DOHH2 (cell line): Measurements from ENCODE around the gene DMD.

Experiments
- H3F3A ChIP-seq: fragments of 200-600 bp; sonication (generic), shearing (Covaris generic); 2 replicates; pipeline ENCODE4 v1.6.0; 2016; ENCODE audit warnings: antibody characterized with exemption, mild to moderate bottlenecking; ENCODE audit not compliant: control insufficient read depth, insufficient read depth
- H3K27ac ChIP-seq: fragments of 200-600 bp; sonication (generic); 2 replicates; pipeline ENCODE4 v1.5.1; 2014; ENCODE audit warnings: low read depth, mild to moderate bottlenecking, low read length, moderate library complexity
- H3K27me3 ChIP-seq: fragments of 200-600 bp; sonication (generic); 2 replicates; pipeline ENCODE4 v1.6.1; 2014; ENCODE audit warnings: mild to moderate bottlenecking, low read length, mixed read lengths; ENCODE audit not compliant: control insufficient read depth
- H3K36me3 ChIP-seq: fragments of 200-600 bp; sonication (generic); 2 replicates; pipeline ENCODE4 v1.6.1; 2014; ENCODE audit warnings: mild to moderate bottlenecking, low read length, moderate library complexity, mixed read lengths; ENCODE audit not compliant: control insufficient read depth
- H3K4me1 ChIP-seq: fragments of 200-600 bp; sonication (generic); 2 replicates; pipeline ENCODE4 v1.6.1; 2014; ENCODE audit warnings: mild to moderate bottlenecking, low read length, mixed read lengths; ENCODE audit not compliant: control insufficient read depth
- H3K4me2 ChIP-seq: fragments of 200-600 bp; sonication (generic); 2 replicates; pipeline ENCODE4 v1.6.0; 2014; ENCODE audit warnings: mild to moderate bottlenecking, low read length, moderate library complexity
- H3K4me3 ChIP-seq: fragments of 200-600 bp; sonication (generic); 2 replicates; pipeline ENCODE4 v1.5.1; 2014; ENCODE audit warnings: mild to moderate bottlenecking, low read length, mixed read lengths
- H3K79me2 ChIP-seq: fragments of 200-600 bp; sonication (generic); 2 replicates; pipeline ENCODE4 v1.6.1; 2014; ENCODE audit warnings: mild to moderate bottlenecking, low read length, mixed read lengths; ENCODE audit not compliant: control insufficient read depth
- H3K9me2 ChIP-seq: fragments of 200-600 bp; sonication (generic); replicated peaks from 2 replicates; pipeline ENCODE4 v1.6.1; 2014; ENCODE audit warnings: mild to moderate bottlenecking, low read length, mixed read lengths; ENCODE audit not compliant: control insufficient read depth
- H3K9me3 ChIP-seq: fragments of 200-600 bp; sonication (generic); 2 replicates; pipeline ENCODE4 v1.6.1; 2014; ENCODE audit warnings: antibody characterized with exemption, low read length, mixed read lengths; ENCODE audit not compliant: control insufficient read depth, insufficient read depth
- H4K20me1 ChIP-seq: fragments of 200-600 bp; sonication (generic); 2 replicates; pipeline ENCODE4 v1.6.0; 2014; ENCODE audit warnings: low read depth, mild to moderate bottlenecking, antibody characterized with exemption, low read length, moderate library complexity; ENCODE audit not compliant: control insufficient read depth, insufficient read depth
- EZH2phosphoT487 ChIP-seq: fragments of 200-600 bp; sonication (generic); IDR thresholded peaks from 2 replicates; pipeline ENCODE4 v1.6.1; 2017; ENCODE audit warnings: borderline replicate concordance, mild to moderate bottlenecking, antibody characterized with exemption, low read length, moderate library complexity, mixed read lengths
- TF ChIP-seq, protein P1 (sequence below): fragments of 200-600 bp; sonication (generic); IDR thresholded peaks from one replicate; pipeline ENCODE4 v1.5.1; 2014; ENCODE audit warnings: antibody characterized with exemption, mild to moderate bottlenecking, low read depth, low read length; ENCODE audit not compliant: poor library complexity, severe bottlenecking

Gene DMD

DNA sequence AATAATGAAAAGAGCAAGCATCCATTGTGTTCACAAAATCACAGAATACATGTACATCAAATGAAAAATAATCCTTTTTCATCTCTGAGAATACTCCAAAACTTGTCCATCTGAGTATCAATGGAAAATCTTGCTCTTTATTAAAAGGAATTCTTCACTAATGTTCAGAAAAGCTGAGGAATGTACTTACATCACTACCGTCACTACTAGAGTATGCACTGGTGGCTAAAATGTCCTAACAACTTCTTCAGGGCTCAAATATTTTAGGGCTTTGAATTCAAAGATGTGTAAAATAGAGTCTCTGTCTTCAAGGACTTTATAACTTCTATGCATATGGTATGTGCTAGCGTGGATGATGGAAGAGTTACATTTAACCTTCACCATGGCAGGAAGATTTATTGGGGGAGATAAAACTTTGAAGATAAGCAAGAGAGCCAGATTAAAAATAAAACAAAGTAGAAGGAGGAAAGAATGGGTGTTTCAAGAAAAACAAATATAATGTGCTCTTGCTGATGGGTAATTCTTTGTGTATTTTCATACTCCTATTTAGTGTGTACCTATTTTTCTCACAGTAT lies 55.1 kb downstream of the DMD start:
- H3K4me3 ChIP-seq, result no peak overlapping the region
- H3K9me2 ChIP-seq, result no peaks in the 10 kb centered on the region
- H3K4me2 ChIP-seq, result no peak overlapping the region
- no peaks in the 10 kb centered on the region for H3K36me3 ChIP-seq
- TF ChIP-seq, protein P1, sequence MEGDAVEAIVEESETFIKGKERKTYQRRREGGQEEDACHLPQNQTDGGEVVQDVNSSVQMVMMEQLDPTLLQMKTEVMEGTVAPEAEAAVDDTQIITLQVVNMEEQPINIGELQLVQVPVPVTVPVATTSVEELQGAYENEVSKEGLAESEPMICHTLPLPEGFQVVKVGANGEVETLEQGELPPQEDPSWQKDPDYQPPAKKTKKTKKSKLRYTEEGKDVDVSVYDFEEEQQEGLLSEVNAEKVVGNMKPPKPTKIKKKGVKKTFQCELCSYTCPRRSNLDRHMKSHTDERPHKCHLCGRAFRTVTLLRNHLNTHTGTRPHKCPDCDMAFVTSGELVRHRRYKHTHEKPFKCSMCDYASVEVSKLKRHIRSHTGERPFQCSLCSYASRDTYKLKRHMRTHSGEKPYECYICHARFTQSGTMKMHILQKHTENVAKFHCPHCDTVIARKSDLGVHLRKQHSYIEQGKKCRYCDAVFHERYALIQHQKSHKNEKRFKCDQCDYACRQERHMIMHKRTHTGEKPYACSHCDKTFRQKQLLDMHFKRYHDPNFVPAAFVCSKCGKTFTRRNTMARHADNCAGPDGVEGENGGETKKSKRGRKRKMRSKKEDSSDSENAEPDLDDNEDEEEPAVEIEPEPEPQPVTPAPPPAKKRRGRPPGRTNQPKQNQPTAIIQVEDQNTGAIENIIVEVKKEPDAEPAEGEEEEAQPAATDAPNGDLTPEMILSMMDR, result no peak
- no peaks in the 10 kb centered on the region for H3F3A ChIP-seq
- no peaks in the 10 kb centered on the region for H3K27me3 ChIP-seq
- H3K27ac ChIP-seq, result no peak overlapping the region
- H3K79me2 ChIP-seq, result no peaks in the 10 kb centered on the region
- peaks cover 7% of the 10 kb centered on the region; the same call in 1 of the 2 replicates for H3K9me3 ChIP-seq
- no peaks in the 10 kb centered on the region for H4K20me1 ChIP-seq
- H3K4me1 ChIP-seq, result no peaks in the 10 kb centered on the region

DNA sequence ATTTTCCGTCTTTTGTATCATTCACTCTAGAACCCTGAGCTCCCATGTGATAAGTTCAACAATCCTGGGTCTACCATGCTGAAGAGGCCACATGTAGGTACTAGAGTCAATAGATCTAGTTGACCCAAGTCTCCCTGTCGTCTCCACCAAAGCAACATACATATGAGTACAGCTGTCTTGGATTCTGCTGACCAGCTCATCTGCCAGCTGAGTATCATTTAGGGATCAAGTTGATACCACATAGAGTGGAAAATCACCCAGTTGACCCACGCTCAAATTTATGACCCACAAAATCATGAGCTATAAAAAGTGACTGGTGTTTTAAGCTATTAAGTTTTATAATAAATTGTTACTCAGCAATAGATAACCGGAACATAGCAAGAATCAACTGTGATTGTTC lies 61.8 kb downstream of the DMD start:
- no peaks in the 10 kb centered on the region for H3F3A ChIP-seq
- H4K20me1 ChIP-seq, result no peaks in the 10 kb centered on the region
- peaks cover 2% of the 10 kb centered on the region; the same call in 1 of the 2 replicates for H3K9me3 ChIP-seq
- no peak overlapping the region for H3K27ac ChIP-seq
- H3K36me3 ChIP-seq, result no peaks in the 10 kb centered on the region; the same call in 1 of the 2 replicates
- TF ChIP-seq EZH2phosphoT487, result no peak
- TF ChIP-seq, protein P1, result no peak
- no peaks in the 10 kb centered on the region for H3K9me2 ChIP-seq
- H3K4me1 ChIP-seq, result no peaks in the 10 kb centered on the region
- H3K4me2 ChIP-seq, result no peak overlapping the region
- no peaks in the 10 kb centered on the region for H3K79me2 ChIP-seq
- no peaks in the 10 kb centered on the region for H3K27me3 ChIP-seq
- H3K4me3 ChIP-seq, result no peak overlapping the region

GRCh38 chrX:33149085-33149484 lies 62.3 kb downstream of the DMD start:
- Histone ChIP-seq H3K79me2 (no peaks in the 10 kb centered on the region), H3F3A (no peaks in the 10 kb centered on the region), H4K20me1 (no peaks in the 10 kb centered on the region), H3K27me3 (no peaks in the 10 kb centered on the region), H3K9me3 (peaks cover 3% of the 10 kb centered on the region; the same call in 1 of the 2 replicates), H3K9me2 (no peaks in the 10 kb centered on the region), H3K4me3 (no peak overlapping the region), H3K4me2 (no peak overlapping the region), H3K4me1 (no peaks in the 10 kb centered on the region), H3K27ac (no peak overlapping the region), H3K36me3 (no peaks in the 10 kb centered on the region; the same call in 1 of the 2 replicates)
- no peak for TF ChIP-seq EZH2phosphoT487
- TF ChIP-seq, protein P1, result no peak
